ENCODE measurements around the gene WDR4. TPM values are rescaled to one million over a fixed set of nuclear protein-coding genes. Genes with fewer than 3 reads are reported as not detected.
A peak's percentile ranks its signal among the peaks of the same experiment; 100 is the strongest.

The WDR4 gene
- total RNA-seq, 1 experiment from 2014 or later: 42.6 TPM

DNA sequence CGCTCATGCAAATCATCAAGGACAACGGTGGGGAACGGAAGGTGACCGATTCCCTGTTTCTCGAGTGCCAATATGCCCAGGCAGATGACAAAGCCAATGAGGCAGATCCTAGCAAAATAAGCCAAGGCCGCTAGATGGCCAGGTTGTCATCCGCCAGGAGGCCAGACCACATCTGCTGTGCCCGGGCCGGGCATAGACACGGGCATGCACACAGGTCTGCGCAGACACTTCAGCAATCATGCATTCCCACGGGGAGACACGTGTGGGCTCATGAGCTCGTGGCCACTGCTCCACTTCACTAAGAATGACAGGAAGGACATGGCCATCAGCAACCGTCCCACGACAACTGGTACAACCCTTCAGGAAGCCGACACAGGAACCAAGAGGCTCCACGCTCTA, 23.4 kb downstream of the WDR4 start (continued):
- TF ChIP-seq, protein P1, sequence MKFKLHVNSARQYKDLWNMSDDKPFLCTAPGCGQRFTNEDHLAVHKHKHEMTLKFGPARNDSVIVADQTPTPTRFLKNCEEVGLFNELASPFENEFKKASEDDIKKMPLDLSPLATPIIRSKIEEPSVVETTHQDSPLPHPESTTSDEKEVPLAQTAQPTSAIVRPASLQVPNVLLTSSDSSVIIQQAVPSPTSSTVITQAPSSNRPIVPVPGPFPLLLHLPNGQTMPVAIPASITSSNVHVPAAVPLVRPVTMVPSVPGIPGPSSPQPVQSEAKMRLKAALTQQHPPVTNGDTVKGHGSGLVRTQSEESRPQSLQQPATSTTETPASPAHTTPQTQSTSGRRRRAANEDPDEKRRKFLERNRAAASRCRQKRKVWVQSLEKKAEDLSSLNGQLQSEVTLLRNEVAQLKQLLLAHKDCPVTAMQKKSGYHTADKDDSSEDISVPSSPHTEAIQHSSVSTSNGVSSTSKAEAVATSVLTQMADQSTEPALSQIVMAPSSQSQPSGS (CRISPR knock-in tag; IDR thresholded peaks at IDR 0.05; ENCODE audit: borderline replicate concordance, low read depth): no peak
- no peak for TF ChIP-seq JAZF1 (CRISPR knock-in tag; IDR thresholded peaks at IDR 0.05)
- no peak for TF ChIP-seq SOX15 (CRISPR knock-in tag; IDR thresholded peaks at IDR 0.05)
- TF ChIP-seq GABPB1 (CRISPR knock-in tag; IDR thresholded peaks at IDR 0.05): no peak
- TF ChIP-seq ZNF219 (CRISPR knock-in tag; IDR thresholded peaks at IDR 0.05; ENCODE audit: borderline replicate concordance): no peak

DNA sequence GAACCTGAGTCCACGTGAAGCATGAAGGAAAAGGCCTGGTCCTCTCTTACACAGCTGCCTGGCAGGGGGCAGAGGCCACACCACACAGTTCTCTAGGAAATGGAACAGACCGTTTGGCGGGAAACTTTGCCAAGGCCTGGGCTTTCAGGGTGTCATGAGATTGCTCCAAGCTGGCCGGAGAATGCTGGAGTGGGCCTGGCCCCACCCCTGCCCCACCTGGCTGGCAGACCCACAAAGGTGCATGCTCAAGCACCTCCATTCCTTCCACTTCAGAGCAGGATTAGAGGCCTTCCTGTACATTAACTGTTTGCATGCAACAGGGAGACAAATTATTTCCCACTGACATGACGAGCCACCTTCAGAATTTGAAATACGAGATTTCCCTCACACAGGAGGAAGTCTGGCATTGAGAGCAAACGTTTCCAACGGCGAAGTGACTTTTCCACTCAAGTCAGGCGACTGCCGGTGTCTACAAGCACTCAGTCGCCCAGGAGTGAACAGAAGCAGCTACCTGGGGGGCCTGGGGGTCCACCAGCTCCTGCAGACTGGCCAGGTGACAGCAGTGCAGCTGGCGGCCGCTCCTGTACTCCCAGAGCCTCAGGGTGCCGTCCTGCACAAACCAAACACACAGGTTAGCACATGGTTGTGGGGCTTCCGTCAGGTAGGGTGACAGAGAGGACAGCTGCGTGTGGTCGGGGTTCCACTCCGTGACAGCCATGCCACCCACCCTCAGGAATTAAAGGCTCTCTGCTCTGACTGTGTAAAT, 24.0 kb downstream of the WDR4 start:
- no peak for TF ChIP-seq ZNF219 (CRISPR knock-in tag; IDR thresholded peaks at IDR 0.05; ENCODE audit: borderline replicate concordance)
- TF ChIP-seq, protein P2, sequence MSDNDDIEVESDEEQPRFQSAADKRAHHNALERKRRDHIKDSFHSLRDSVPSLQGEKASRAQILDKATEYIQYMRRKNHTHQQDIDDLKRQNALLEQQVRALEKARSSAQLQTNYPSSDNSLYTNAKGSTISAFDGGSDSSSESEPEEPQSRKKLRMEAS (CRISPR knock-in tag; IDR thresholded peaks at IDR 0.05): no peak
- TF ChIP-seq NFE2L1 (CRISPR knock-in tag; IDR thresholded peaks at IDR 0.05): no peak
- TF ChIP-seq, protein P3, sequence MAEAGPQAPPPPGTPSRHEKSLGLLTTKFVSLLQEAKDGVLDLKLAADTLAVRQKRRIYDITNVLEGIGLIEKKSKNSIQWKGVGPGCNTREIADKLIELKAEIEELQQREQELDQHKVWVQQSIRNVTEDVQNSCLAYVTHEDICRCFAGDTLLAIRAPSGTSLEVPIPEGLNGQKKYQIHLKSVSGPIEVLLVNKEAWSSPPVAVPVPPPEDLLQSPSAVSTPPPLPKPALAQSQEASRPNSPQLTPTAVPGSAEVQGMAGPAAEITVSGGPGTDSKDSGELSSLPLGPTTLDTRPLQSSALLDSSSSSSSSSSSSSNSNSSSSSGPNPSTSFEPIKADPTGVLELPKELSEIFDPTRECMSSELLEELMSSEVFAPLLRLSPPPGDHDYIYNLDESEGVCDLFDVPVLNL (CRISPR knock-in tag; IDR thresholded peaks at IDR 0.05; ENCODE audit: borderline replicate concordance, low read depth): no peak
- TF ChIP-seq, protein P4, sequence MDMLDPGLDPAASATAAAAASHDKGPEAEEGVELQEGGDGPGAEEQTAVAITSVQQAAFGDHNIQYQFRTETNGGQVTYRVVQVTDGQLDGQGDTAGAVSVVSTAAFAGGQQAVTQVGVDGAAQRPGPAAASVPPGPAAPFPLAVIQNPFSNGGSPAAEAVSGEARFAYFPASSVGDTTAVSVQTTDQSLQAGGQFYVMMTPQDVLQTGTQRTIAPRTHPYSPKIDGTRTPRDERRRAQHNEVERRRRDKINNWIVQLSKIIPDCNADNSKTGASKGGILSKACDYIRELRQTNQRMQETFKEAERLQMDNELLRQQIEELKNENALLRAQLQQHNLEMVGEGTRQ (CRISPR knock-in tag; IDR thresholded peaks at IDR 0.05): no peak
- H3K36me3 Mint-ChIP-seq: peaks cover 71% of the 10 kb centered on the region
- POLR2A ChIA-PET: interaction anchor here (0.7 kb wide), 1 partner anchor 13 kb away, joined by 3 read pairs; no protein-coding TSS in a partner anchor
- no peak overlapping the region for H3K4me3 Mint-ChIP-seq
- H3K4me1 Mint-ChIP-seq: no peaks in the 10 kb centered on the region
- no peak for DNase-seq (ENCODE audit: low spot score)
- no peak for ATAC-seq
- no peaks in the 10 kb centered on the region for H3K9me3 Mint-ChIP-seq
- CTCF ChIA-PET: interaction anchor here (1.0 kb wide), 1 partner anchor 12 kb away, joined by 5 read pairs; no protein-coding TSS in a partner anchor
- no peaks in the 10 kb centered on the region for H3K27me3 Mint-ChIP-seq (ENCODE audit: low read depth)
- H3K27ac Mint-ChIP-seq: no peak overlapping the region

DNA sequence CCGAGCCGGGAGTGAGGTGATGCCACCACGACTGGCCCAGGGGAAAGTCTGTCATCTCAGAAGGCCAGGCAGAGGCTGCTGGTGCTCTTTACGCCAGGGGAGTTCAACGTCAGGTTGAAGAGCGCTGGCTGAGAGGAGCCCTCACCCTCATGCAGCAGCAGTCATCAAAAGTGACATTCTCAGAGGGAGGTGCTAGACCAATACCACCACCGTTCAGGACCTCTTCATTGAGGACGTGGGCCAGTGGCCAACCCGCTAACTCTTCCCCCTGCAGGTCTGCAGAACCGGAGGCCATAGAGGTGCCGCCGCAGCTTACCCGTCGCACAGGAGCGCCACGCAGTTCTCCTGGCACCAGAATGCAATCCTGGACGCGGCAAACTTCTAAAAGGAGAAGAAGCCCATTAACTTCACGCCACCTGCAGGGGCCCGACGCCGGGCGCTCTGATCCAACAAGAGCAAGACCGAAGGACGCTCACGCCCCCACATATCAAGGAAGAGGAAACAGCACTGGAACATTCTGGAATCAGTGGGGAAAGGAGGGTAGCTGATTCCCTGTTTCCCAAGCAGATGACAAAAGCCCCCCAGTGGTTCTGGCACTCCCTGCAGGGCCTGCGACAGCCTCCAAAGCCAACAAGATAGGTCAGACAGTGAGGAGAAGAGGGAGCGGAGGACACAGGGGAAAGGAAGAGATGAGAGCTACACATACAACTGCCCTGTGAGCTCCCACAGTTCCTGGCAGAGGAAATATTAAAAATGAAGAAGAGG, 24.9 kb downstream of the WDR4 start:
- H3K9me3 Mint-ChIP-seq: no peaks in the 10 kb centered on the region
- peak overlapping the region; percentile 57; the same call in 1 of the 2 replicates for H3K27ac Mint-ChIP-seq
- no peak overlapping the region for H3K4me3 Mint-ChIP-seq
- H3K36me3 Mint-ChIP-seq: peaks cover 78% of the 10 kb centered on the region
- CTCF ChIA-PET: interaction anchor here (1.0 to 1.8 kb wide), 2 partner anchors 8 to 12 kb away, joined by 4 to 5 read pairs; no protein-coding TSS in a partner anchor
- ATAC-seq (no peak), DNase-seq (ENCODE audit: low spot score) (no peak)
- POLR2A ChIA-PET: interaction anchor here (0.7 kb wide), 1 partner anchor 12 kb away, joined by 3 read pairs; no protein-coding TSS in a partner anchor
- no peaks in the 10 kb centered on the region for H3K27me3 Mint-ChIP-seq (ENCODE audit: low read depth)
- no peaks in the 10 kb centered on the region for H3K4me1 Mint-ChIP-seq
- TF ChIP-seq, protein P5, sequence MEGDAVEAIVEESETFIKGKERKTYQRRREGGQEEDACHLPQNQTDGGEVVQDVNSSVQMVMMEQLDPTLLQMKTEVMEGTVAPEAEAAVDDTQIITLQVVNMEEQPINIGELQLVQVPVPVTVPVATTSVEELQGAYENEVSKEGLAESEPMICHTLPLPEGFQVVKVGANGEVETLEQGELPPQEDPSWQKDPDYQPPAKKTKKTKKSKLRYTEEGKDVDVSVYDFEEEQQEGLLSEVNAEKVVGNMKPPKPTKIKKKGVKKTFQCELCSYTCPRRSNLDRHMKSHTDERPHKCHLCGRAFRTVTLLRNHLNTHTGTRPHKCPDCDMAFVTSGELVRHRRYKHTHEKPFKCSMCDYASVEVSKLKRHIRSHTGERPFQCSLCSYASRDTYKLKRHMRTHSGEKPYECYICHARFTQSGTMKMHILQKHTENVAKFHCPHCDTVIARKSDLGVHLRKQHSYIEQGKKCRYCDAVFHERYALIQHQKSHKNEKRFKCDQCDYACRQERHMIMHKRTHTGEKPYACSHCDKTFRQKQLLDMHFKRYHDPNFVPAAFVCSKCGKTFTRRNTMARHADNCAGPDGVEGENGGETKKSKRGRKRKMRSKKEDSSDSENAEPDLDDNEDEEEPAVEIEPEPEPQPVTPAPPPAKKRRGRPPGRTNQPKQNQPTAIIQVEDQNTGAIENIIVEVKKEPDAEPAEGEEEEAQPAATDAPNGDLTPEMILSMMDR (IDR thresholded peaks at IDR 0.05): no peak
- no peak for TF ChIP-seq ZNF396 (CRISPR knock-in tag; IDR thresholded peaks at IDR 0.05; ENCODE audit: borderline replicate concordance)
- TF ChIP-seq RELA (CRISPR knock-in tag; IDR thresholded peaks at IDR 0.05; ENCODE audit: borderline replicate concordance): no peak
- TF ChIP-seq, protein P3 (CRISPR knock-in tag; IDR thresholded peaks at IDR 0.05; ENCODE audit: borderline replicate concordance, low read depth): no peak
- TF ChIP-seq, protein P6, sequence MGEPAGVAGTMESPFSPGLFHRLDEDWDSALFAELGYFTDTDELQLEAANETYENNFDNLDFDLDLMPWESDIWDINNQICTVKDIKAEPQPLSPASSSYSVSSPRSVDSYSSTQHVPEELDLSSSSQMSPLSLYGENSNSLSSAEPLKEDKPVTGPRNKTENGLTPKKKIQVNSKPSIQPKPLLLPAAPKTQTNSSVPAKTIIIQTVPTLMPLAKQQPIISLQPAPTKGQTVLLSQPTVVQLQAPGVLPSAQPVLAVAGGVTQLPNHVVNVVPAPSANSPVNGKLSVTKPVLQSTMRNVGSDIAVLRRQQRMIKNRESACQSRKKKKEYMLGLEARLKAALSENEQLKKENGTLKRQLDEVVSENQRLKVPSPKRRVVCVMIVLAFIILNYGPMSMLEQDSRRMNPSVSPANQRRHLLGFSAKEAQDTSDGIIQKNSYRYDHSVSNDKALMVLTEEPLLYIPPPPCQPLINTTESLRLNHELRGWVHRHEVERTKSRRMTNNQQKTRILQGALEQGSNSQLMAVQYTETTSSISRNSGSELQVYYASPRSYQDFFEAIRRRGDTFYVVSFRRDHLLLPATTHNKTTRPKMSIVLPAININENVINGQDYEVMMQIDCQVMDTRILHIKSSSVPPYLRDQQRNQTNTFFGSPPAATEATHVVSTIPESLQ (CRISPR knock-in tag; IDR thresholded peaks at IDR 0.05): no peak
- no peak for TF ChIP-seq GTF2I (CRISPR knock-in tag; conservative IDR thresholded peaks at IDR 0.05)
- TF ChIP-seq, protein P7, sequence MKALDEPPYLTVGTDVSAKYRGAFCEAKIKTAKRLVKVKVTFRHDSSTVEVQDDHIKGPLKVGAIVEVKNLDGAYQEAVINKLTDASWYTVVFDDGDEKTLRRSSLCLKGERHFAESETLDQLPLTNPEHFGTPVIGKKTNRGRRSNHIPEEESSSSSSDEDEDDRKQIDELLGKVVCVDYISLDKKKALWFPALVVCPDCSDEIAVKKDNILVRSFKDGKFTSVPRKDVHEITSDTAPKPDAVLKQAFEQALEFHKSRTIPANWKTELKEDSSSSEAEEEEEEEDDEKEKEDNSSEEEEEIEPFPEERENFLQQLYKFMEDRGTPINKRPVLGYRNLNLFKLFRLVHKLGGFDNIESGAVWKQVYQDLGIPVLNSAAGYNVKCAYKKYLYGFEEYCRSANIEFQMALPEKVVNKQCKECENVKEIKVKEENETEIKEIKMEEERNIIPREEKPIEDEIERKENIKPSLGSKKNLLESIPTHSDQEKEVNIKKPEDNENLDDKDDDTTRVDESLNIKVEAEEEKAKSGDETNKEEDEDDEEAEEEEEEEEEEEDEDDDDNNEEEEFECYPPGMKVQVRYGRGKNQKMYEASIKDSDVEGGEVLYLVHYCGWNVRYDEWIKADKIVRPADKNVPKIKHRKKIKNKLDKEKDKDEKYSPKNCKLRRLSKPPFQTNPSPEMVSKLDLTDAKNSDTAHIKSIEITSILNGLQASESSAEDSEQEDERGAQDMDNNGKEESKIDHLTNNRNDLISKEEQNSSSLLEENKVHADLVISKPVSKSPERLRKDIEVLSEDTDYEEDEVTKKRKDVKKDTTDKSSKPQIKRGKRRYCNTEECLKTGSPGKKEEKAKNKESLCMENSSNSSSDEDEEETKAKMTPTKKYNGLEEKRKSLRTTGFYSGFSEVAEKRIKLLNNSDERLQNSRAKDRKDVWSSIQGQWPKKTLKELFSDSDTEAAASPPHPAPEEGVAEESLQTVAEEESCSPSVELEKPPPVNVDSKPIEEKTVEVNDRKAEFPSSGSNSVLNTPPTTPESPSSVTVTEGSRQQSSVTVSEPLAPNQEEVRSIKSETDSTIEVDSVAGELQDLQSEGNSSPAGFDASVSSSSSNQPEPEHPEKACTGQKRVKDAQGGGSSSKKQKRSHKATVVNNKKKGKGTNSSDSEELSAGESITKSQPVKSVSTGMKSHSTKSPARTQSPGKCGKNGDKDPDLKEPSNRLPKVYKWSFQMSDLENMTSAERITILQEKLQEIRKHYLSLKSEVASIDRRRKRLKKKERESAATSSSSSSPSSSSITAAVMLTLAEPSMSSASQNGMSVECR (CRISPR knock-in tag; IDR thresholded peaks at IDR 0.05; ENCODE audit: borderline replicate concordance): no peak
- TF ChIP-seq MYBL2 (CRISPR knock-in tag; IDR thresholded peaks at IDR 0.05): no peak
